ENCODE results near the gene ATXN7L2. TPM values are rescaled to one million over a fixed set of nuclear protein-coding genes. Genes with fewer than 3 reads are reported as not detected.

The ATXN7L2 gene
- total RNA-seq, 4 donors from 2014 or later = 1.6 to 2.7 (median 2.5) TPM

GRCh38 chr1:109509176-109510134 is 25.8 kb downstream of the ATXN7L2 start, which contains the start of gene AMIGO1:
TSS of gene AMIGO1 (minus strand) at chr1:109509727. CDS start at chr1:109508912, 815 bp downstream.
- H3K27ac ChIP-seq = peak within 1 kb of the TSS in 3 of 4 donors; percentile 68 to 84 (median 76)

DNA sequence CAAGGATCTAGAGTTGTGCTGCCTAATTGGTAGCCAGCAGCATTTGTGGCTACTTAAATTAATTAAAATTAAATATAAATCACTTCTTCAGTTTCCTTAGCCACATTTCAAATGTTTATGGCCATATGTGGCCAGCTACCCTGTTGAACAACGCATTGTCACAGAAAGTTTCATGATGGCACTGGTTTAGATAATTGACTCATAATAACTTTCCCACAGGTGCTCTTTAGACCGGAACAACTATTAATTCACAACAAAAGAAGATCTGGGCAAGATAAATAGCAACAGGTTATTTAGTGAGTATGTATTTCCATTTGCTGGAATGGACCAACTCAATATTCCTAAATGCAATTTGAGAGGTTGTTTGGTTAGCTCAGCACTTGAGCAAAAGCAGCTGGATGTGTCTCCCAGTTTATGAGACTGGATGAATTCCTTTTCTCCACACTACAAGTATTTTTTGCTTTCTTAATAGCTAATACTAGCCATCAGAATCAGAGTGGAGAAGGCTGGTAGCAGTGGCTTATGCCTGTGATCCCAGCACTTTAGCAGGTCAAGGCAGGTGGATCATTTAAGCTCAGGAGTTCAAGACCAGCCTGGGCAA is 29.5 kb downstream of the ATXN7L2 start:
- Histone ChIP-seq H3K4me1 (peaks cover 0 to 22% (median 6%) of the 10 kb centered on the region in 3 donors), H3K36me3 (no peaks in the 10 kb centered on the region), H3K27me3 (no peaks in the 10 kb centered on the region), H3K9me3 (no peaks in the 10 kb centered on the region), H3K27ac (no peak overlapping the region), H3K4me3 (no peak overlapping the region)
- WGBS, 2 donors (ENCODE audit: low coverage in 1 of 2) = 54 to 63% methylated on average over 2 of the region's 2 CpGs
- ATAC-seq = no peak
- no peak for TF ChIP-seq POLR2AphosphoS5 (IDR thresholded peaks at IDR 0.05)
- TF ChIP-seq EP300 (IDR thresholded peaks at IDR 0.05) = no peak
- TF ChIP-seq, protein P1, sequence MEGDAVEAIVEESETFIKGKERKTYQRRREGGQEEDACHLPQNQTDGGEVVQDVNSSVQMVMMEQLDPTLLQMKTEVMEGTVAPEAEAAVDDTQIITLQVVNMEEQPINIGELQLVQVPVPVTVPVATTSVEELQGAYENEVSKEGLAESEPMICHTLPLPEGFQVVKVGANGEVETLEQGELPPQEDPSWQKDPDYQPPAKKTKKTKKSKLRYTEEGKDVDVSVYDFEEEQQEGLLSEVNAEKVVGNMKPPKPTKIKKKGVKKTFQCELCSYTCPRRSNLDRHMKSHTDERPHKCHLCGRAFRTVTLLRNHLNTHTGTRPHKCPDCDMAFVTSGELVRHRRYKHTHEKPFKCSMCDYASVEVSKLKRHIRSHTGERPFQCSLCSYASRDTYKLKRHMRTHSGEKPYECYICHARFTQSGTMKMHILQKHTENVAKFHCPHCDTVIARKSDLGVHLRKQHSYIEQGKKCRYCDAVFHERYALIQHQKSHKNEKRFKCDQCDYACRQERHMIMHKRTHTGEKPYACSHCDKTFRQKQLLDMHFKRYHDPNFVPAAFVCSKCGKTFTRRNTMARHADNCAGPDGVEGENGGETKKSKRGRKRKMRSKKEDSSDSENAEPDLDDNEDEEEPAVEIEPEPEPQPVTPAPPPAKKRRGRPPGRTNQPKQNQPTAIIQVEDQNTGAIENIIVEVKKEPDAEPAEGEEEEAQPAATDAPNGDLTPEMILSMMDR (IDR thresholded peaks at IDR 0.05) = no peak
- no peak for TF ChIP-seq POLR2A (IDR thresholded peaks at IDR 0.05)

More at GRCh38 chr1:109509176-109510134, 25.8 kb downstream of the ATXN7L2 start, which contains the start of gene AMIGO1:
- Histone ChIP-seq H3K4me1 (peaks cover 0 to 33% (median 6%) of the 10 kb centered on the region in 3 donors), H3K9me3 (no peaks in the 10 kb centered on the region), H3K4me3 (peak within 1 kb of the TSS; percentile 68 to 84), H3K36me3 (peaks cover 0 to 11% of the 10 kb centered on the region in 2 donors), H3K27me3 (no peaks in the 10 kb centered on the region)
- peak in 1 of 2 donors; percentile 29 for TF ChIP-seq POLR2A (IDR thresholded peaks at IDR 0.05)
- TF ChIP-seq, protein P1 (IDR thresholded peaks at IDR 0.05) = no peak
- WGBS, 2 donors (ENCODE audit: low coverage in 1 of 2) = 1 to 6% methylated on average over 8 to 9 of the region's 100 CpGs
- ATAC-seq = peak; percentile 88

DNA sequence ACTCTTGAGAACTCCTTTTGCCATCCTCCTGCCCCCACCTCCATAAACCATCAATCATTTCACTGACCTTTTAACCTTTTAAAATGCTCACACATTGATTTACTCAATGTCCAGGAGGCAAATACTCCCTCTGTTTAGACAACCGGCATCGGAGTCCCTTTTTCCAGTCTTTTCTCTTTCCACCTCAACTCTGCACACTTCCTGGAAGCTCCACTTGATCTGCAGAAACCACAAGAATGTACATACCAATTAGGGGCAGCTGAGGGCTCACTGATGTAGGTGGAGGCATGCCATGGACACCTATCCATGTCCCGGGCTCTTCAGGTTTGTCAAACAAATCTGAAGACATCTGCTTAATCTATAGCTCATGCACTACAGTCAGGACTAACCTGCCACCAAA is 31.1 kb downstream of the ATXN7L2 start:
- no peak for TF ChIP-seq POLR2AphosphoS5 (IDR thresholded peaks at IDR 0.05)
- TF ChIP-seq POLR2A (IDR thresholded peaks at IDR 0.05) = no peak
- no peak for TF ChIP-seq EP300 (IDR thresholded peaks at IDR 0.05)
- TF ChIP-seq, protein P1 (IDR thresholded peaks at IDR 0.05) = no peak
- no peak overlapping the region for H3K27ac ChIP-seq
- 57 to 75% methylated on average over 3 of the region's 3 CpGs for WGBS, 2 donors (ENCODE audit: low coverage in 1 of 2)
- ATAC-seq = no peak
- H3K4me3 ChIP-seq = no peak overlapping the region
- H3K27me3 ChIP-seq = no peaks in the 10 kb centered on the region
- H3K9me3 ChIP-seq = no peaks in the 10 kb centered on the region
- H3K4me1 ChIP-seq = peaks cover 0 to 10% (median 5%) of the 10 kb centered on the region in 3 donors
- H3K36me3 ChIP-seq = no peaks in the 10 kb centered on the region

DNA sequence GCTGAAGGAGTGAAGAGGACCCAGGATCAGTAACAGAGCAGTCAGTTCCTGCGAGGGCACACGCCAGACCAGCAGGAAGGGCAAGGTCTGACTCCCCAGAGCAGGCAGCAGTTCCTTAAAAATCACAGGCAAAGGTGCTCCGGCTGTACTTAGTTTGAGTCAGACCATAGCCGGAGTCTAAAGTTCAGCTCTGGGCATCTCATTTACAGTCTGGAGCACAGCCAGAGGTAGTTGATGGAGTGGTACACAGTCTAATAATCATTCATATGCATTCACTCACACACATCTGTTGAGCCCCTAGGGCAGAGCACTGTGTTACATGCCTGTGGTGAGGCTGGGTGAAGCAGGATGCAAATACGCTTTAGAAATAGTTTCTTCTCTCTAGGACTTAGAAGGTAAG is 33.2 kb downstream of the ATXN7L2 start:
- Histone ChIP-seq H3K27ac (no peak overlapping the region), H3K9me3 (no peaks in the 10 kb centered on the region), H3K36me3 (no peaks in the 10 kb centered on the region), H3K27me3 (peaks cover 5% of the 10 kb centered on the region), H3K4me3 (no peak overlapping the region), H3K4me1 (no peaks in the 10 kb centered on the region)
- TF ChIP-seq, protein P1 (IDR thresholded peaks at IDR 0.05) = no peak
- TF ChIP-seq POLR2A (IDR thresholded peaks at IDR 0.05) (no peak), POLR2AphosphoS5 (IDR thresholded peaks at IDR 0.05) (no peak), EP300 (IDR thresholded peaks at IDR 0.05) (no peak)
- no peak for ATAC-seq
- 82 to 90% methylated on average over 3 to 5 of the region's 5 CpGs for WGBS, 2 donors (ENCODE audit: low coverage in 1 of 2)

Data from gastroesophageal sphincter (tissue), 4 donors.